Pancreas (tissue), 10 donors: Measurements from ENCODE around the gene SLC6A1. TPM values are rescaled to one million over a fixed set of nuclear protein-coding genes. Genes with fewer than 3 reads are reported as not detected.

Experiments
- ATAC-seq, 4 donors: fragments of 200-7000 bp; cut with Tn5 transposase; one replicate each; pipeline versions ENCODE4 v1.8.0 to v1.9.1; 2020; ENCODE audit warnings: mild to moderate bottlenecking in 4 of 4, moderate library complexity in 4 of 4
- DNase-seq, 6 donors: peaks; one replicate each; pipeline ENCODE4 v3.0.0-alpha.2; 2020
- FAIRE-seq: peaks from 2 replicates; lab custom pipeline; 2012; peaks lifted over from hg19 to GRCh38; lab: Jason Lieb, UNC
- H3K27ac ChIP-seq, 4 donors: fragments of 200-600 bp; sonication (generic); 1 replicate in 3 of 4; 2 replicates in 1 of 4; pipeline versions ENCODE4 v1.5.0 to v1.8.0; 2020
- H3K27me3 ChIP-seq, 4 donors: fragments of 200-600 bp; one replicate each; pipeline ENCODE4 v1.8.0; 2021
- H3K36me3 ChIP-seq, 3 donors: fragments of 200-600 bp; sonication (generic) in 1 of 3; one replicate each; pipeline versions ENCODE4 v1.5.0 to v1.8.0; 2020 to 2021
- H3K4me1 ChIP-seq, 3 donors: fragments of 200-600 bp; one replicate each; pipeline ENCODE4 v1.8.0; 2021
- H3K4me3 ChIP-seq, 4 donors: fragments of 200-600 bp; sonication (generic) in 2 of 4; one replicate each; pipeline versions ENCODE4 v1.5.0 to v1.8.0; 2020 to 2021
- H3K9me3 ChIP-seq, 4 donors: fragments of 200-600 bp; one replicate each; pipeline ENCODE4 v1.8.0; 2021
- CTCF ChIP-seq, 4 donors: fragments of 200-600 bp; sonication (generic) in 3 of 4; IDR thresholded peaks; one replicate each; pipeline versions ENCODE4 v1.5.0 to v1.8.0; 2021; ENCODE audit warnings: antibody characterized with exemption in 4 of 4
- WGBS, 2 donors: extraction: QIAGEN DNeasy Blood & Tissue Kit; methylation state at CpG; one replicate each; pipeline ENCODE4 v1.1.7; 2013; 5-methylcytosine and 5-hydroxymethylcytosine counted together
- intact Hi-C, 3 donors: fragments of 100-400 bp; cut with DNase I; formaldehyde crosslinking; loops; one replicate each; pipeline versions ENCODE4 v1.11.1 to v1.14.2; 2022
- polyA plus RNA-seq, 2 donors: library from polyadenylated mRNA; stranded (reverse); fragments of 200-250 nt; gene quantifications; one replicate each; pipeline ENCODE4 v1.2.3, GENCODE V29; 2013
- total RNA-seq, 6 donors: library from RNA; stranded (reverse); fragmentation: NEBNext Ultra II Directional in 4 of 6; extraction: Animal tissue kit (Norgen Biotek cat#: 25700) in 4 of 6; gene quantifications; one replicate each; pipeline versions ENCODE4 v1.2.1 to v1.2.4, GENCODE V29; 2021 to 2023
- donor health status: healthy with polysubstance abuse.
- donor health status: DM: no; HTN: no; CAD: no; lungs with moderate emphysema.
- donor health status: DM: no; HTN: no; CAD: no.
- donor health status: control.
- donor health status: control.
- donor health status: Bipolar disorder and iron deficiency.
- donor health status: DM: yes; HTN: yes; CAD: no.
- donor health status: DM: no; HTN: no; CAD: no.
- donor health status: DM: no; HTN: no; CAD: no.
- donor health status: DM: yes; HTN: yes; CAD: no.

The SLC6A1 gene
- total and polyA plus RNA-seq, 8 donors = 0.19 to 1.7 (median 0.35) TPM; not detected in 1

- intact Hi-C loops = no loop called here
- ATAC-seq (no peak), FAIRE-seq (no peak), DNase-seq (no peak)
- Histone ChIP-seq H3K4me3 (no peak overlapping the region), H3K9me3 (no peaks in the 10 kb centered on the region), H3K4me1 (no peaks in the 10 kb centered on the region), H3K27ac (no peak overlapping the region), H3K36me3 (no peaks in the 10 kb centered on the region), H3K27me3 (peaks cover 0 to 2% (median 0%) of the 10 kb centered on the region in 4 donors)
- WGBS, 2 donors = 49 to 60% methylated on average over 9 of the region's 9 CpGs
- no peak for TF ChIP-seq CTCF (IDR thresholded peaks at IDR 0.05)
These were observed 4.4 kb upstream of the SLC6A1 start for GRCh38 chr3:10988001-10988665.

- TF ChIP-seq CTCF (IDR thresholded peaks at IDR 0.05) = no peak
- no peaks in the 10 kb centered on the region for H3K9me3 ChIP-seq
- no peaks in the 10 kb centered on the region for H3K36me3 ChIP-seq
- H3K27me3 ChIP-seq = peaks cover 0 to 8% (median 0%) of the 10 kb centered on the region in 4 donors
- 57 to 65% methylated on average over 7 of the region's 7 CpGs for WGBS, 2 donors
- intact Hi-C loops = no loop called here
- ATAC-seq (no peak), DNase-seq (no peak), FAIRE-seq (no peak)
- no peaks in the 10 kb centered on the region for H3K4me1 ChIP-seq
- H3K27ac ChIP-seq = no peak overlapping the region
- H3K4me3 ChIP-seq = no peak overlapping the region
These were observed 3.5 kb upstream of the SLC6A1 start for GRCh38 chr3:10988991-10989484.

GRCh38 chr3:10992943-10993728 lies 588 bp downstream of the SLC6A1 start:
- H3K27me3 ChIP-seq = peaks cover 0 to 8% (median 0%) of the 10 kb centered on the region in 4 donors
- TF ChIP-seq CTCF (IDR thresholded peaks at IDR 0.05) = no peak
- intact Hi-C loops = no loop called here
- H3K27ac ChIP-seq = no peak overlapping the region
- peak overlapping the region in 3 of 4 donors; percentile 7 to 30 (median 18) for H3K4me3 ChIP-seq
- ATAC-seq (no peak), DNase-seq (no peak), FAIRE-seq (no peak)
- H3K4me1 ChIP-seq = no peaks in the 10 kb centered on the region
- WGBS, 2 donors = 4% methylated on average over 52 to 69 of the region's 69 CpGs
- no peaks in the 10 kb centered on the region for H3K9me3 ChIP-seq
- H3K36me3 ChIP-seq = no peaks in the 10 kb centered on the region

- Histone ChIP-seq H3K9me3 (no peaks in the 10 kb centered on the region), H3K4me3 (no peak overlapping the region), H3K27ac (no peak overlapping the region), H3K36me3 (no peaks in the 10 kb centered on the region), H3K4me1 (no peaks in the 10 kb centered on the region), H3K27me3 (peaks cover 0 to 8% (median 0%) of the 10 kb centered on the region in 4 donors)
- DNase-seq (no peak), ATAC-seq (no peak), FAIRE-seq (no peak)
- intact Hi-C loops = no loop called here
- WGBS, 2 donors = 14 to 33% methylated on average over 9 of the region's 9 CpGs
- no peak for TF ChIP-seq CTCF (IDR thresholded peaks at IDR 0.05)
These were observed 1.1 kb downstream of the SLC6A1 start for GRCh38 chr3:10993729-10994065.
